Nucleus accumbens (tissue), 56 donors: ENCODE data around the gene DNAH10.
A peak's percentile ranks its signal among the peaks of the same experiment; 100 is the strongest.

Experiments
- DNase-seq, 56 donors: peaks; one replicate each; lab custom pipeline; 2025; lab: John Stamatoyannopoulos, UW

Gene DNAH10

GRCh38 chr12:123924539-123924938 lies 162.4 kb downstream of the DNAH10 start:
- no peak for DNase-seq

- no peak for DNase-seq
Observed at GRCh38 chr12:123928274-123928865, 166.3 kb downstream of the DNAH10 start.

GRCh38 chr12:123928897-123929296 lies 166.8 kb downstream of the DNAH10 start:
- DNase-seq = no peak

- no peak for DNase-seq
Observed at GRCh38 chr12:123929946-123930583, 168.0 kb downstream of the DNAH10 start.

GRCh38 chr12:123931686-123932321 lies 169.7 kb downstream of the DNAH10 start:
- DNase-seq = no peak

- DNase-seq = no peak
Observed at GRCh38 chr12:123933214-123933613, 171.1 kb downstream of the DNAH10 start.

- no peak for DNase-seq
Observed at GRCh38 chr12:123934016-123934620, 172.0 kb downstream of the DNAH10 start.

- no peak for DNase-seq
Observed at GRCh38 chr12:123934829-123935228, 172.7 kb downstream of the DNAH10 start.

- DNase-seq = no peak
Observed at GRCh38 chr12:123935956-123936355, 173.9 kb downstream of the DNAH10 start.

- DNase-seq = no peak
Observed at GRCh38 chr12:123936471-123936870, 174.4 kb downstream of the DNAH10 start.

- DNase-seq = no peak
Observed at GRCh38 chr12:123936956-123937706, 175.0 kb downstream of the DNAH10 start.

- no peak for DNase-seq
Observed at GRCh38 chr12:123937707-123938591, 175.8 kb downstream of the DNAH10 start.

GRCh38 chr12:123938679-123939480 lies 176.8 kb downstream of the DNAH10 start:
- DNase-seq = peak in 1 of 56 donors; percentile 14

- no peak for DNase-seq
Observed at GRCh38 chr12:123939716-123940626, 177.9 kb downstream of the DNAH10 start.

GRCh38 chr12:123940627-123940966 lies 178.5 kb downstream of the DNAH10 start:
- DNase-seq = no peak

GRCh38 chr12:123941000-123941399 lies 178.9 kb downstream of the DNAH10 start:
- no peak for DNase-seq

GRCh38 chr12:123941624-123942237 lies 179.6 kb downstream of the DNAH10 start:
- DNase-seq = no peak

- peak in 11 of 56 donors; percentile 10 to 43 (median 17) for DNase-seq
Observed at GRCh38 chr12:123942238-123942653, 180.1 kb downstream of the DNAH10 start.
